Non-pigmented ciliary epithelial cell (primary cell): ENCODE data around the gene NAPEPLD.
"Not testable (repeated sequence)": the region's sequence is repeated elsewhere in the genome, so short reads cannot be mapped to it uniquely, and the experiment has no call there.

Experiments
- DNase-seq: peaks from one replicate; pipeline ENCODE4 v3.0.0-alpha.2; 2010; ENCODE audit warnings: low read depth

Gene NAPEPLD

GRCh38 chr7:103113164-103113563, 35.7 kb downstream of the NAPEPLD start:
- DNase-seq, result peak; percentile 89

- DNase-seq, result not testable (repeated sequence)
These were observed 42.2 kb downstream of the NAPEPLD start for GRCh38 chr7:103106703-103107070.

- no peak for DNase-seq
These were observed 42.7 kb downstream of the NAPEPLD start for GRCh38 chr7:103106005-103106702.

GRCh38 chr7:103101543-103101942, 47.4 kb downstream of the NAPEPLD start:
- DNase-seq, result no peak

- no peak for DNase-seq
These were observed 48.6 kb downstream of the NAPEPLD start for GRCh38 chr7:103100348-103100747.

GRCh38 chr7:103097041-103097440, 51.9 kb downstream of the NAPEPLD start:
- DNase-seq, result no peak

- not testable (repeated sequence) for DNase-seq
These were observed 53.3 kb downstream of the NAPEPLD start for GRCh38 chr7:103095558-103095957.

GRCh38 chr7:103094102-103094501, 54.8 kb downstream of the NAPEPLD start:
- no peak for DNase-seq

- DNase-seq, result no peak
These were observed 55.5 kb downstream of the NAPEPLD start for GRCh38 chr7:103093429-103093828.

- not testable (repeated sequence) for DNase-seq
These were observed 56.6 kb downstream of the NAPEPLD start for GRCh38 chr7:103092321-103092720.

GRCh38 chr7:103083210-103083609, 65.7 kb downstream of the NAPEPLD start:
- no peak for DNase-seq

- DNase-seq, result no peak
These were observed 66.4 kb downstream of the NAPEPLD start for GRCh38 chr7:103082497-103082896.

GRCh38 chr7:103080923-103081322, 68.0 kb downstream of the NAPEPLD start:
- DNase-seq, result no peak

- no peak for DNase-seq
These were observed 69.1 kb downstream of the NAPEPLD start for GRCh38 chr7:103079836-103080235.

- not testable (repeated sequence) for DNase-seq
These were observed 70.7 kb downstream of the NAPEPLD start for GRCh38 chr7:103078226-103078625.

- DNase-seq, result no peak
These were observed 71.6 kb downstream of the NAPEPLD start for GRCh38 chr7:103077318-103077717.

- no peak for DNase-seq
These were observed 72.1 kb downstream of the NAPEPLD start for GRCh38 chr7:103076764-103077163.

GRCh38 chr7:103075337-103075918, 73.5 kb downstream of the NAPEPLD start:
- DNase-seq, result no peak

- DNase-seq, result peak; percentile 71
These were observed 74.2 kb downstream of the NAPEPLD start, which contains the start of the genes ARMC10 and FBXL13 for GRCh38 chr7:103074519-103075336. Gene ARMC10, plus strand, starts transcription at chr7:103075140. Its CDS starts 133 bp downstream, at chr7:103075273. Gene FBXL13, minus strand, starts transcription at chr7:103074796.

- DNase-seq, result no peak
These were observed 74.8 kb downstream of the NAPEPLD start for GRCh38 chr7:103073989-103074518.

GRCh38 chr7:103071000-103071399, 77.9 kb downstream of the NAPEPLD start:
- no peak for DNase-seq
